H1 (cell line): ENCODE results near the gene WASF3. TPM values are rescaled to one million over a fixed set of nuclear protein-coding genes. Genes with fewer than 3 reads are reported as not detected.
A peak's percentile ranks its signal among the peaks of the same experiment; 100 is the strongest.

Source experiments
- CTCF ChIA-PET: fragments of 300-600 bp; sonication (Branson Sonifier 250); formaldehyde crosslinking; loops from one replicate; lab custom pipeline; 2021; ENCODE audit not compliant: partially characterized antibody; lab: Charles Lee
- POLR2A ChIA-PET: fragments of 300-600 bp; sonication (Branson Sonifier 250); formaldehyde crosslinking; loops from one replicate; lab custom pipeline; 2021; ENCODE audit warnings: inconsistent platforms; ENCODE audit not compliant: partially characterized antibody; lab: Charles Lee
- DNase-seq, 2 experiments: peaks; one replicate each; pipeline versions ENCODE4 v3.0.0 to v3.0.0-alpha.2; 2010 to 2022; ENCODE audit warnings: low spot score in 2 of 2, low read depth in 1 of 2, mixed read lengths in 1 of 2
- FAIRE-seq: peaks from 2 replicates; lab custom pipeline; 2011; peaks lifted over from hg19 to GRCh38; lab: Jason Lieb, UNC
- H2AFZ ChIP-seq: 2 replicates; pipeline ENCODE4 v1.8.1; 2012; ENCODE audit warnings: low read length, inconsistent platforms
- H2AK5ac ChIP-seq: 2 replicates; pipeline ENCODE4 v1.6.1; 2013; ENCODE audit warnings: low read depth, low read length
- H2BK120ac ChIP-seq: replicated peaks from 2 replicates; pipeline ENCODE3; 2013; ENCODE audit warnings: low read depth, low read length, inconsistent platforms
- H2BK12ac ChIP-seq: 2 replicates; pipeline ENCODE4 v1.6.1; 2013; ENCODE audit warnings: low read depth, low read length
- H2BK15ac ChIP-seq: 2 replicates; pipeline ENCODE4 v1.6.1; 2013; ENCODE audit warnings: low read length
- H2BK20ac ChIP-seq: 2 replicates; pipeline ENCODE4 v1.6.1; 2013; ENCODE audit warnings: low read length
- H2BK5ac ChIP-seq: 2 replicates; pipeline ENCODE4 v1.6.1; 2013; ENCODE audit warnings: low read depth, low read length
- H3K14ac ChIP-seq: 2 replicates; pipeline ENCODE4 v1.6.1; 2013; ENCODE audit warnings: inconsistent platforms; ENCODE audit not compliant: insufficient read length
- H3K18ac ChIP-seq: 2 replicates; pipeline ENCODE4 v1.6.1; 2013; ENCODE audit warnings: low read length; ENCODE audit errors: extremely low read depth
- H3K23ac ChIP-seq: 2 replicates; pipeline ENCODE4 v1.6.1; 2013; ENCODE audit warnings: inconsistent platforms; ENCODE audit not compliant: insufficient read length
- H3K23me2 ChIP-seq: 2 replicates; pipeline ENCODE4 v1.6.1; 2013; ENCODE audit warnings: low read depth, low read length
- H3K27ac ChIP-seq: 2 replicates; pipeline ENCODE4 v1.6.1; 2011; ENCODE audit warnings: low read depth, low read length, inconsistent platforms
- H3K27me3 ChIP-seq, 4 experiments: replicated peaks in 1 of 4; 1 replicate in 1 of 4; 2 replicates in 3 of 4; pipeline versions ENCODE4 v1.6.1 to v1.8.1; 2011 to 2013; ENCODE audit warnings: low read length in 3 of 4, mild to moderate bottlenecking in 3 of 4, inconsistent platforms in 2 of 4, mixed read lengths in 2 of 4, moderate library complexity in 1 of 4; ENCODE audit not compliant: control insufficient read depth in 3 of 4, insufficient read depth in 3 of 4; ENCODE audit errors: extremely low read depth in 1 of 4
- H3K36me3 ChIP-seq, 4 experiments: 2 replicates each; pipeline versions ENCODE4 v1.6.1 to v1.8.1; 2011 to 2013; ENCODE audit warnings: mild to moderate bottlenecking in 4 of 4, low read length in 3 of 4, moderate library complexity in 2 of 4, control low read depth in 1 of 4, inconsistent platforms in 1 of 4; ENCODE audit not compliant: insufficient read depth in 4 of 4, control insufficient read depth in 2 of 4
- H3K4ac ChIP-seq: replicated peaks from 2 replicates; pipeline ENCODE3; 2013; ENCODE audit warnings: low read length, low read depth, mixed read lengths, inconsistent platforms; ENCODE audit not compliant: insufficient read length
- H3K4me1 ChIP-seq, 4 experiments: replicated peaks in 1 of 4; 1 replicate in 1 of 4; 2 replicates in 3 of 4; pipeline versions ENCODE4 v1.6.1 to v1.8.1; 2011 to 2013; ENCODE audit warnings: low read length in 3 of 4, inconsistent platforms in 2 of 4, mixed read lengths in 1 of 4; ENCODE audit not compliant: insufficient read depth in 4 of 4, control insufficient read depth in 3 of 4
- H3K4me2 ChIP-seq, 2 experiments: 2 replicates each; pipeline versions ENCODE4 v1.6.1 to v1.8.1; 2011 to 2013; ENCODE audit warnings: low read depth in 2 of 2, low read length in 2 of 2, control low read depth in 1 of 2, inconsistent platforms in 1 of 2, mild to moderate bottlenecking in 1 of 2; ENCODE audit not compliant: insufficient read depth in 1 of 2
- H3K4me3 ChIP-seq, 4 experiments: fragments of 200-600, 300-600 bp in 1 of 4; sonication (generic), shearing (Covaris generic), sonication (Bioruptor Twin) in 1 of 4; 2 replicates each; pipeline versions ENCODE4 v1.5.1 to v1.8.1; 2011 to 2016; ENCODE audit warnings: low read length in 4 of 4, low read depth in 3 of 4, control low read depth in 2 of 4, inconsistent platforms in 2 of 4, mild to moderate bottlenecking in 2 of 4, mixed read lengths in 1 of 4, moderate library complexity in 1 of 4; ENCODE audit not compliant: insufficient read depth in 2 of 4; ENCODE audit errors: extremely low read depth in 1 of 4
- H3K56ac ChIP-seq: replicated peaks from 2 replicates; pipeline ENCODE3; 2013; ENCODE audit warnings: low read depth, mild to moderate bottlenecking, mixed read lengths, low read length, inconsistent platforms; ENCODE audit not compliant: insufficient read length
- H3K79me1 ChIP-seq: 2 replicates; pipeline ENCODE4 v1.6.1; 2013; ENCODE audit warnings: low read depth, low read length, control low read depth
- H3K79me2 ChIP-seq, 2 experiments: 2 replicates each; pipeline versions ENCODE4 v1.6.1 to v1.8.1; 2012 to 2013; ENCODE audit warnings: low read length in 2 of 2, mild to moderate bottlenecking in 2 of 2, inconsistent platforms in 1 of 2; ENCODE audit not compliant: insufficient read depth in 2 of 2, control insufficient read depth in 1 of 2
- H3K9ac ChIP-seq, 4 experiments: replicated peaks in 1 of 4; 1 replicate in 1 of 4; 2 replicates in 3 of 4; pipeline versions ENCODE4 v1.6.1 to v1.8.1; 2011 to 2013; ENCODE audit warnings: low read depth in 3 of 4, low read length in 3 of 4, control low read depth in 2 of 4, mild to moderate bottlenecking in 2 of 4, moderate library complexity in 2 of 4, inconsistent platforms in 1 of 4; ENCODE audit errors: extremely low read depth in 1 of 4
- H3K9me3 ChIP-seq, 2 experiments: 2 replicates each; pipeline versions ENCODE4 v1.6.1 to v1.8.1; 2012 to 2013; ENCODE audit warnings: mild to moderate bottlenecking in 2 of 2, moderate library complexity in 2 of 2, control low read depth in 1 of 2, inconsistent platforms in 1 of 2, low read depth in 1 of 2, low read length in 1 of 2, mixed read lengths in 1 of 2; ENCODE audit not compliant: insufficient read depth in 2 of 2
- H4K20me1 ChIP-seq, 2 experiments: replicated peaks in 1 of 2; 2 replicates each; pipeline versions ENCODE3 to v1.8.1; 2011 to 2013; ENCODE audit warnings: inconsistent platforms in 2 of 2, low read length in 2 of 2, mild to moderate bottlenecking in 1 of 2; ENCODE audit not compliant: insufficient read depth in 2 of 2, control insufficient read depth in 1 of 2
- H4K5ac ChIP-seq: 2 replicates; pipeline ENCODE4 v1.6.1; 2013; ENCODE audit warnings: low read length, low read depth, mixed read lengths, inconsistent platforms; ENCODE audit not compliant: insufficient read length
- H4K8ac ChIP-seq: 2 replicates; pipeline ENCODE4 v1.8.0; 2013; ENCODE audit warnings: mild to moderate bottlenecking, moderate library complexity, low read length, inconsistent platforms; ENCODE audit not compliant: insufficient read depth; ENCODE audit errors: extremely low read depth
- H4K91ac ChIP-seq: replicated peaks from 2 replicates; pipeline ENCODE3; 2013; ENCODE audit warnings: low read length, mixed read lengths, inconsistent platforms; ENCODE audit not compliant: insufficient read length
- SUZ12 ChIP-seq: fragments of 200-600 bp; sonication (generic); IDR thresholded peaks from 2 replicates; pipeline ENCODE4 v1.6.1; 2012; ENCODE audit warnings: mild to moderate bottlenecking, inconsistent platforms, low read length, moderate library complexity, mixed read lengths
- TEAD4 ChIP-seq: IDR thresholded peaks from 2 replicates; pipeline ENCODE4 v1.6.1; 2012; ENCODE audit warnings: low read depth, low read length, inconsistent platforms, mixed read lengths
- WGBS, 2 experiments: shearing (Covaris generic) in 1 of 2; methylation state at CpG; one replicate each; pipeline versions ENCODE4 v1.1.6 to v1.1.7; 2013 to 2015; ENCODE audit warnings: low lambda C conversion rate in 2 of 2, mixed read lengths in 2 of 2, inconsistent platforms in 1 of 2, low coverage in 1 of 2, missing lambda C conversion rate in 1 of 2; ENCODE audit not compliant: insufficient replicate concordance in 2 of 2, insufficient coverage in 1 of 2, insufficient read length in 1 of 2; ENCODE audit errors: extremely low coverage in 1 of 2, missing lambda C conversion rate in 1 of 2; 5-methylcytosine and 5-hydroxymethylcytosine counted together
- polyA plus RNA-seq, 7 experiments: library from polyadenylated mRNA; depleted of rRNA in 3 of 7; stranded (reverse) in 5 of 7; unstranded in 2 of 7; fragments of >200 nt in 5 of 7; fragments of 200-250 nt in 2 of 7; gene quantifications; 1 replicate in 5 of 7; 2 replicates in 1 of 7; 4 replicates in 1 of 7; pipeline versions ENCODE4 v1.2.1 to v1.2.3, GENCODE V29; 2011 to 2013; ENCODE audit warnings: missing spikeins in 2 of 7, mixed read lengths in 2 of 7
- total RNA-seq: library from RNA; stranded (reverse); fragmentation: NEBNext Ultra II Directional; extraction: Animal tissue kit (Norgen Biotek cat#: 25700); gene quantifications from 2 replicates; pipeline ENCODE4 v1.2.1, GENCODE V29; 2021

Gene WASF3
- total and polyA plus RNA-seq, 2 of the 8 experiments (the other 6 are each of a cell fraction or from before 2014, with no cell fraction given) = 18.7 to 39.8 TPM

DNA sequence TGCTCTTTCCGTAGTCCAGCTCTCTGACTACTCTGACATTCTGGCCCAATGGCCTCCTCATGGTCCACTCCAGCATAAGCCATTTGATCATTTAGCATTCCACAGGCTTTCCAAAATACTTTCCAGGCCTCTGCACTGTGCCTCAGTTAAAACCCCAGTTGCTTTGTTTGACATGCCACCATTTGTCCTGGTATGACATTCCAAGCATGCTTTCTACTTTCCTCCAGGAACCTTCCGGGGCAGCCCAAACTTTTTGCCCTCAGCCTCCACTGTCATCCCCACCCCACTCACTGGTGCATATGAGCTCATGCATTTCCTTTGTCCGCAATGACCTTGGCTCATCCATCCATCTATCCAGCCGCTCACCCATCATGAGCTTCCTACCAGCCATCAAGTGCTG lies 41.8 kb upstream of the WASF3 start:
- Histone ChIP-seq H3K4me3 (no peak overlapping the region), H3K4me1 (peaks cover 0 to 12% (median 7%) of the 10 kb centered on the region in 4 experiments; a peak in 4 of 7 replicates), H2BK20ac (no peak overlapping the region), H3K23ac (no peak overlapping the region), H3K4ac (no peak overlapping the region), H2BK120ac (no peak overlapping the region), H4K20me1 (no peaks in the 10 kb centered on the region), H3K79me1 (no peaks in the 10 kb centered on the region; the same call in 1 of the 2 replicates), H2BK5ac (no peak overlapping the region), H3K23me2 (no peaks in the 10 kb centered on the region), H4K91ac (no peak overlapping the region), H3K14ac (no peak overlapping the region), H3K27me3 (no peaks in the 10 kb centered on the region), H2AK5ac (no peak overlapping the region), H3K9ac (no peak overlapping the region), H2BK15ac (no peak overlapping the region; the same call in 1 of the 2 replicates), H2BK12ac (0 out of 2 replicates have a peak overlapping the region, but pooled peaks have one; percentile 68), H4K8ac (no peak overlapping the region), H3K4me2 (0 out of 4 replicates have a peak overlapping the region, but pooled peaks of 1 of the 2 experiments have one; percentile 26), H3K56ac (no peak overlapping the region), H3K79me2 (no peaks in the 10 kb centered on the region), H3K18ac (no peak overlapping the region; the same call in 1 of the 2 replicates), H3K36me3 (no peaks in the 10 kb centered on the region), H4K5ac (no peak overlapping the region), H3K9me3 (peaks cover 0 to 5% of the 10 kb centered on the region in 2 experiments; a peak in 1 of 4 replicates), H3K27ac (no peak overlapping the region), H2AFZ (no peak overlapping the region)
- WGBS, 2 experiments = 75% methylated on average over 4 of the region's 4 CpGs; no CpG with 5 or more reads in 1 of the 2 experiments
- FAIRE-seq = no peak
- POLR2A ChIA-PET = no interaction called here
- TF ChIP-seq TEAD4 (peak; percentile 66; the same call in 1 of the 2 replicates), SUZ12 (no peak)
- CTCF ChIA-PET = interaction anchor here (0.7 to 2.1 kb wide), 2 partner anchors 19 to 197 kb away, joined by 3 to 6 read pairs; no protein-coding TSS in a partner anchor
- no peak for DNase-seq
